Stimulated activated CD8-positive, alpha-beta memory T cell treated with anti-CD3 and anti-CD28 coated beads, Interleukin-15, amount 100 ng/mL, for 4 hours (primary cell): ENCODE results near the gene VIPR2.

Source experiments
- DNase-seq, 2 donors: peaks; one replicate each; pipeline ENCODE4 v3.0.0-alpha.2; 2020; ENCODE audit warnings: low read depth in 2 of 2

The VIPR2 gene

GRCh38 chr7:159068488-159068811 is 76.2 kb downstream of the VIPR2 start:
- DNase-seq: no peak

GRCh38 chr7:159067576-159068487 is 76.8 kb downstream of the VIPR2 start:
- no peak for DNase-seq

GRCh38 chr7:159066816-159067575 is 77.7 kb downstream of the VIPR2 start:
- no peak for DNase-seq

DNA sequence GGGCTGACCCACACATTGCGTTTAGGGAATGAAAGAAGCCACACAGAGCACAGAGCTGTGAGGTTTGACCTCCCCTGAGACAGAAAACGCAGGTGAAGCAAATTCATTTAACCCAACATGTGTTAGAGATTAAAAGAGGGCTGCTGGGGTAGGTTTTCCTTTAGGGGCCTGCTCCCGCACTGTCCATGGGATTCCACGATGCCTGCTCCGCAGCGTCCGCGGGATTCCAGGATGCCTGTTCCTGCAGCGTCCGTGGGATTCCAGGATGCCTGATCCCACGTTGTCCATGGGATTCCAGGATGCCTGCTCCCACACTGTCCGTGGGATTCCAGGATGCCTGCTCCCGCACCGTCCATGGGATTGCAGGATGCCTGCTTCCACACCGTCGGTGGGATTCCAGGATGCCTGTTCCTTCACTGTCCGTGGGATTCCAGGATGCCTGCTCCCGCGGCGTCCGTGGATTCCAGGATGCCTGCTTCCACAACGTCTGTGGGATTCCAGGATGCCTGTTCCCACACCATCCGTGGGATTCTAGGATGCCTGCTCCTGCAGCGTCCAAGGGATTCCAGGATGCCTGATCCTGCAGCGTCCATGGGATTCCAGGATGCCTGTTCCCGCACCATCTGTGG is 78.7 kb downstream of the VIPR2 start:
- no peak for DNase-seq

DNA sequence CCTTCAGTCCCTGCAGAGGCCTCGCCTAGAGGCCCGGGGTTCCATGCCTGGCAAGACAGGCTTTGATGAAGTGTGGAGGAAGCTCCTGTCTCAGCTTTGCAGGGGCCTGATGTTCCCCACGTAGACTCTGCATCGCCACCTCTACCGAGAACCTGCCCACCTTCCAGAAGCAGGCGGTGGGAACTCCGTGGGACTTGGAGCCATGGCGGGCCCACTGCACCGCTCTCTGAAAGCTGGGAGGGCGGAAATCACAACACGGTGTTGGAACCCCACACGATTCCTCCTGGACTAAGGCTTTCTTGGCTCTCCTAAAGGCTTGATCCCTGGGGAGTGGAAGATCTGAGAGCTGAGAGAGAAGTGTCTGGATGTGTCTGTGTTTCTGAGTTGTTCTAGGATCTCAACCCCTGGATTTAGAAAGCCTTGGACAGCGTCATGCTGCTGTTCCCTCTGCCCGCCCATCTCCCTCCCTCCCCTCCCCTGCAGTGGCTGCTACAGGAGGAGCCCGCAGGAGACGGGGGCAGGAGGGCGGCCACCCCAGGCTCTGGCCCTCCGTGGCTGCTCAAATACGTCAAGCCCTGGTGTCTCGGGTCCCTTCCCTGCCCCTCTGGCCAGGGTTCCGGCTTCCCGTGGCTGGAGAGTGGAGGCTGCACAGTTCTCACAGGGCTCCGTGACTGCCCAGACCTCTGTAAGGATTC is 79.7 kb downstream of the VIPR2 start:
- no peak for DNase-seq

GRCh38 chr7:159064121-159064815 is 80.4 kb downstream of the VIPR2 start:
- DNase-seq: no peak

DNA sequence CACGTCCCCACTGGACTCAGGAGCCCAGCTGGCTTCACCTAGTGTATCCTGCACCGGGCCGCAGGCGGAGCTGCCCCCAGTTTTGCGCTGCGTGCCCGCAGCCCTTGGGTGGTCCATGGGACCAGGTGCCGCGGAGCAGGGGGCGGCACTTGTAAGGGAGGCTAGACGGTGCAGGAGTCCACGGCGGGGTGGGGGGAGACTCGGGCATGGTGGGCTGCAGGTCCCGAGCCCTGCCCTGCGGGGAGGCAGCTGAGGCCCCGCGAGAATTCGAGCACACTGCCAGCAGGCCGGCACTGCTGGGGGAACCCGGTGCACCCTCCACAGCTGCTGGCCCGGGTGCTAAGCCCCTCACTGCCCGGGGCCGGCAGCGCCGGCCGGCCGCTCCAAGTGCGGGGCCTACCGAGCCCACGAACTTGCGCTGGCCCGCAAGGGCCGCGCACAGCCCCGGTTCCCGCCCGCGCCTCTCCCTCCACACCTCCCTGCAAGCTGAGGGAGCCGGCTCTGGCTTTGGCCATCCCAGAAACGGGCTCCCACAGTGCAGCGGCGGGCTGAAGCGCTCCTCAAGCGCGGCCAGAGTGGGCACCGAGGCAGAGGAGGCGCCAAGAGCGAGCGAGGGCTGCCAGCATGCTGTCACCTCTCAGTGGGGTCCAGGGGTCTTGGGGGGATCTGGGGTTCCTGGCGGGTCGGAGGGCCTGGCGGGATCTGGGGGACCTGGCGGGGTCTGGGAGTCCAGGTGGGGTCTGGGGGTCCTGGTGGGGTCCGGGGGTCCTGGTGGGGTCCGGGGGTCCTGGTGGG is 81.4 kb downstream of the VIPR2 start:
- DNase-seq: no peak

DNA sequence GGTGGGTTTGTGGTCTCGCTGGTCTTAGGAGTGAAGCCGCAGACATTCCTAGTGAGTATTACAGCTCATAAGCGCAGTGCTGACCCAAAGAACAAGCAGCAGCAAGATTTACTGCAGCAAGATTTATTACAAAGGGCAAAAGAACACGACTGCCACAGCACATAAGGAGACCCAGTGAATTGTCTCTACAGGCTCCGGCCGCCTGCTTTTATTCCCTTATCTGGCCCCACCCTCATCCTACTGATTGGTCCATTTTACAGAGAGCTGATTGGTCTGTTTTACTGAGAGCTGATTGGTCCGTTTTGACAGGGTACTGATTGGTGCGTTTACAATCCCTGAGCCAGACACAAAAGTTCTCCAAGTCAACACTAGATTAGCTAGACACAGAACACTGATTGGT is 82.1 kb downstream of the VIPR2 start:
- DNase-seq: no peak

DNA sequence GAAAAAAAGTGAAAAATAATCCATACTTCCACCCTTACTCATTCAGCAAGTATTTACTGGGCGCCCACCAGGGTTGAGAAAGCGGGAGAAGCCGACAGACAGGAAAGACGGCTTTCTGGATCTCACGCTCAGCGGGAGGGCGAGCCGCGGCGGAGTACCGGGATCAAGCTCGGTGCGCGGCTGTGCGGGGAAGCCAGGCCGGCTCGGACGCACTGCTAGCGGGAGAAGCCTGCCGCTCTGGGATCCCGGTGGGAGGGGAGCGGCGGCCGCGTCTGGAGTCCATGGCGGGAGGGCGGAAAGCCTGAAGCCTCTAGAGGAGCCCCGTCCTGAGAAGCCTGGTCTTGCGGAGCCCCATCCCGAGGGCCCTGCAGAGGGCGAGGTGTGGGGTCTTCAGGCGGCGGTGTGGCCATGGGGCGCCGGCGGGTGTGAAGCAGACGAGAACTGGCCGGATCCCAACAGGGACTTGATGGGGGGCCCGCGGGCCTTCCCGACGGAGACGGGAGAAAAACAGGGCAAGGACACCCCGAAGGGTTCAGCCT is 82.9 kb downstream of the VIPR2 start:
- DNase-seq: no peak

DNA sequence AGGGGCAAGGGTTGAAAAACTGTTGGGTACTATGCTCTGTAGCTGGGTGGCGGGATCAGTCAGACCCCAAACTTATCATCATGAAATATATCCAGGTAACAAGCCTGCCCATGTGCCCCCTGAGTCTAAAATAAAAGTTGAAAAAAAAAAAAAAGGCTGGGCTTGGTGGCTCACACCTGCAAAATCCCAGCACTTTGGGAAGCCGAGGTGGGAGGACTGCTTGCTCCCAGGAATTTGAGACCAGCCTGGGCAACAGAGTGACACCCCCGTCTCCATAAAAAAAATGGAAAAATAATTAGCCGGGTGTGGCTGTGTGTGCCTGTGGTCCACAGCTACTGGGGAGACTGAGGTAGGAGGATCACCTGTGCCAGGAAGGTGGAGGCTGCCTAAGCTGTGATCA is 83.5 kb downstream of the VIPR2 start:
- DNase-seq: no peak

DNA sequence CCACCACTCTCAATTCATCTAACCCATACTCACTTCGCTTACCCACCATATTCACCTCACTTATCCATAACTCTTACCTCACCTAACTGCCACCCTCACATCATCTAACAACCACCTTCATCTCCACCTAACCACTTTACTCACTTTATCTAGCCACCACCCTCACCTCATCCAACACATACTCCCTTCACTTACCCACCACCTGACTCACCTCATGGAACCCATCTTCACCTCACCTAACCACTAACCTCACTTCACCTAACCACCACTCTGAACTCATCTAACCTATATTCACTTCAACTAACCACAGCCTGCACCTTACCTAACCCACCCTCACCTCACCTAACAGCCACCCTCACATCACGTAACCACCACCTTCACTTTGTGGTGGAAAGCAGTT is 84.2 kb downstream of the VIPR2 start:
- DNase-seq: no peak

- no peak for DNase-seq
These were observed 85.0 kb downstream of the VIPR2 start for GRCh38 chr7:159059629-159060028.

DNA sequence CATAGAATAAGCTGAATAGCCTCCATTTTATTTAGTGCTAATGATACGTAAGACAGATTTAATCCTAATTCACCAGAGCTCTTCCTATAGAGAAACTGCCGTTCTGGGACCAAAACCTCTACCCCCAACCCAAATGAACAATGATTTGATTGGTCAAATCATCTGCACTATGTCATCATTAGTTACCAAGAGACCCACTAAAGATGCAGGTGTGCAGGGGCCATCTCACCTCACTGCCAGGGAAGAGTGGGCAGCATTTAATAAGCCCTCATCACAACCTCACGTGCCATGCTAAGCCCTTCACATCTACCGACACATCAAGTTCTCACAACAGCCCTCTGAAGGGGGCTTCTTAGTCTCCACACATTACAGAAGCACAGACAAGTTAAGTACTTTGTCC is 87.0 kb downstream of the VIPR2 start:
- no peak for DNase-seq

DNA sequence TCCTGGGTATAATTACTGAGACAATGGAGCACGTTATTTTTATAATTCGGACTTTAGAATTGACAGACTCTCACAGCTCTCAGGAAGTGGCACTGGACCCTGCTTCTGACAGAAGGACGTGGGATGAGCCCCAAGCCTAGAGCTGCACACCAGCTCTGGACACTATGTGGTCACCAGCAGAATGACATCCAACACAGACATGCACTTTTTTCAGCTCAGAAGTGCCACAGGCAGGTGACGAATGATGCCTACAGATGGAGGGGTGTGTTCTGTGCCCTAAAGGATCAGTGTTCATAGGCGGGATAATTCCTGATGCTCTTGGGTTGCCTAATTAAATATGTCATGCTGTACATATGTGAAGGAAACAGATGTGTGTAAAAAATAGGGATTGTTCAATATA is 87.9 kb downstream of the VIPR2 start:
- DNase-seq: no peak

GRCh38 chr7:159051916-159052315 is 92.8 kb downstream of the VIPR2 start:
- no peak for DNase-seq

DNA sequence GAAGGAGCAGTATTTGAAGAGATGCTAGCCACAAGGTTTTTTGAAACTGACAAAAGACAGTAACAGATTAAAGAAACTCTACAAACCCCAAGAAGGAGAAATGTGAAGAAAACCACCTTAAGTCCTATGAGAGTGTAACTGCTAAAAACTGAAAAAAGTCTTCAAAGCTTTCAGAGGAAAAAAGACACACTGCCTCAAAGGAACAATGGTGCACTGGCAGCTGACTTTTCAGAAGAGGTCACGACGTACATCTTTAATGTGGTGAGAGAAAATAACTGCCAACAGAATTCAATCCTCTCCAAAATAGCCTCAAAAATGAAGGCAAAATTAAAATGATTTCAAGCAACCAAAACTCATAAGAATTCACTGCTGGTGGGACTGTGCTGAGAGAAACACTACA is 94.0 kb downstream of the VIPR2 start:
- DNase-seq: no peak

- DNase-seq: no peak
These were observed 95.2 kb downstream of the VIPR2 start for GRCh38 chr7:159049266-159050025.

- no peak for DNase-seq
These were observed 96.0 kb downstream of the VIPR2 start for GRCh38 chr7:159048656-159049055.

- DNase-seq: no peak
These were observed 97.1 kb downstream of the VIPR2 start for GRCh38 chr7:159047536-159047935.

DNA sequence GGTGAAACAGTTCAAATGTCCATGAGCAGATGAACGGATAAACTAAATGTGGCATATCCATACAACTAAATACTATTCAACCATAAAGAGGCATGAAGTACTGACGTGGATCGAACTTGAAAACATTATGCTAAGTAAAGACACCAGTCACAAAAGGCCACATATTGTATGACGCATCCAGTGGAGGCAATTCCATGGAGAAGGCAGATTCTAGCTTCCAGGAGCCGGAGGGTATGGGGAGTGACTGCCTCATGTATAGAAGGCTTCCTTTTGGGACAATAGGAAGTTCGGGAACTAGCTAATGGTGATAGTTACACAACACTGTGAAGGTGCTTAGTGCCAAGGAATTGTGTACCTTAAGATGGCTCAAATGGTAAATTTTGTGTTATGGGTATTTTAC is 98.4 kb downstream of the VIPR2 start:
- no peak for DNase-seq
